Memory B cell (primary cell): ENCODE results near the gene BEGAIN.
"Not testable (repeated sequence)": the region's sequence is repeated elsewhere in the genome, so short reads cannot be mapped to it uniquely, and the experiment has no call there.

Experiments
- ATAC-seq: fragments of 150-1000 bp; cut with Tn5 transposase; 2 replicates; pipeline ENCODE4 v1.10.0; 2021; ENCODE audit warnings: low read depth, mild to moderate bottlenecking, moderate library complexity
- DNase-seq, 2 donors: peaks; one replicate each; pipeline ENCODE4 v3.0.0; 2022; ENCODE audit warnings: low spot score in 2 of 2
- H3K27ac Mint-ChIP-seq: one replicate; pipeline ENCODE4 v1.8.0; 2022; ENCODE audit warnings: mild to moderate bottlenecking, moderate library complexity, mixed read lengths
- H3K27me3 Mint-ChIP-seq: one replicate; pipeline ENCODE4 v1.8.0; 2022; ENCODE audit warnings: mixed read lengths
- H3K36me3 Mint-ChIP-seq: one replicate; pipeline ENCODE4 v1.8.0; 2022; ENCODE audit warnings: mild to moderate bottlenecking, mixed read lengths
- H3K4me1 Mint-ChIP-seq: one replicate; pipeline ENCODE4 v1.8.0; 2022; ENCODE audit warnings: mixed read lengths
- H3K4me3 Mint-ChIP-seq: one replicate; pipeline ENCODE4 v1.8.0; 2022; ENCODE audit warnings: mild to moderate bottlenecking, moderate library complexity, mixed read lengths
- H3K9me3 Mint-ChIP-seq: one replicate; pipeline ENCODE4 v1.8.0; 2022; ENCODE audit warnings: mixed read lengths

Gene BEGAIN

DNA sequence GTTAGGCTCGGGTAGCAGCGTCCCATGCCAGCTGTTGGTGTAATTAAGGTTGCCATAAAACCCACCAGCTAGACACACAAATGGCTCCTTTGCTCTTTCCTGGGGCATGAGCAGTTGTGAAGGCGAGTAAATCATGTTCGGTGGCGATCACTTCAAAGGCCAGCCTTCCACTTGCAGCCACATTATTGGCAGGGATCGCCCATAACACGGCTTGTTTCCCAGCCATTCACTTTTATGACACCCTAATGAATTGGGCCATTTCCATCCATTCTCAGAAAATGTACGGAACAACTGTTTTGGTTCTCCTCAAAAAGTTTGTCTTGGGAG, 63.4 kb downstream of the BEGAIN start:
- no peak overlapping the region for H3K4me3 Mint-ChIP-seq
- peaks cover 2% of the 10 kb centered on the region for H3K36me3 Mint-ChIP-seq
- peaks cover 1% of the 10 kb centered on the region for H3K9me3 Mint-ChIP-seq
- no peaks in the 10 kb centered on the region for H3K27me3 Mint-ChIP-seq
- no peak overlapping the region for H3K27ac Mint-ChIP-seq
- ATAC-seq (no peak), DNase-seq (no peak)
- peaks cover 2% of the 10 kb centered on the region for H3K4me1 Mint-ChIP-seq

DNA sequence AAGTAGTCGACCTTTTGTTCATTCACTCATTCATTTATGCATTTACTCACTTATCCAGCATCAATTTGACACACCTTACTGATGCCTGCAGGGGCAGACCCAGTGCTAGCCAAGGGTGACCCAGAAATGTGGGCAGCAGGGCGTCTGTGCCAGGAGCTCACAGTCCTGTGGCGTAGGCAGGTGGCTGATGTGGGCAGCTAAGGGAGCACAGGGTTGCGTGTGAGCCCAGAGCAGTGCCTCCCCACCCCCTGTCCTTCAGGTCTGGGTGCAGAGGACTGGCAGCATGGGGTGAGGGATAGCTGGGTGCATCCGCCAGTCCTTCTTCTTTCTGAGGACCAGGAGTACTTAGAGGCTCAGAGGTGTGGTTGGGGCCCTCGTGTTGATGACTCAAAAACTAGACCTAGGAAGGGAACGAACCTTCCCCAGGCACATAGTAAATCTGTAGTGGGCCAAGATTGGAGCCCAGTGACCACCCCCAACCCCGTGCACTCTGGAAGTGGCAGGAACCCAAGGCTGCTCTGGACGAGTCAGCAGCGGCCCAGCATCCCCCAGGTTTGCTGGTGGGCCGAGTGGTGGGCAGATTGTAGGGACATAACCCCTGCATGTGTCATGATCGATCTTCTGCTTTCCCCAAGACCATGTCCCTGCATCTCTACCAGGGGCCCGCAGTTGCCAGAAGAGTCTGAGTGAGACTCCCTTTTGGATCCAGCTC, 63.9 kb downstream of the BEGAIN start:
- Mint-ChIP-seq H3K4me3 (no peak overlapping the region), H3K4me1 (peaks cover 2% of the 10 kb centered on the region), H3K27me3 (no peaks in the 10 kb centered on the region), H3K27ac (no peak overlapping the region), H3K36me3 (peaks cover 2% of the 10 kb centered on the region), H3K9me3 (peaks cover 1% of the 10 kb centered on the region)
- DNase-seq (no peak), ATAC-seq (no peak)

DNA sequence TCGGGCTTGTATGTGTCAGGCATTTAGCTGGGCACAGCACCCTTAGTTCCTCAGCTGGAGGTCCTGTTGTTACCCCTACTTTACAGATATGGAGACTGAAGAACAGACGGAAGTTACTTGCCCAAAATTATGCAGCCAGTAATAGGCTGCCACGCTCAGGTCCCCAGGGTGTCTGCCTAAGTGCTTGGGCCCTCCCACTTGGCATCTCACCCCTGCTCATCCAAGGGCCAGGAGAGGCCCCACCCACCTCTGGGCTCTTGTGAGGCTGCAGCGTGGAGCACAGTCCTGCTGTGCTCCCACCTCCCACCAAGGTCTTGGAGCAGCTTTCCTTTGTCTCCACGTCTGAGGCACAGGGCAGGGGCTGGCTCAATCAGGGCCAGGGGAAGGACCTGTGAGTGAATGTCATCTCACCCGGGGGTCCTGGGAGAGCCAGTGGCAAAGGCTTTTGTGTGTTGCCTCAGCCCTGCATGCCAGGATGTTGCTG, 64.6 kb downstream of the BEGAIN start:
- peaks cover 2% of the 10 kb centered on the region for H3K4me1 Mint-ChIP-seq
- H3K36me3 Mint-ChIP-seq = peaks cover 4% of the 10 kb centered on the region
- H3K27ac Mint-ChIP-seq = no peak overlapping the region
- H3K4me3 Mint-ChIP-seq = no peak overlapping the region
- H3K27me3 Mint-ChIP-seq = no peaks in the 10 kb centered on the region
- no peak for DNase-seq
- no peak for ATAC-seq
- peaks cover 1% of the 10 kb centered on the region for H3K9me3 Mint-ChIP-seq

DNA sequence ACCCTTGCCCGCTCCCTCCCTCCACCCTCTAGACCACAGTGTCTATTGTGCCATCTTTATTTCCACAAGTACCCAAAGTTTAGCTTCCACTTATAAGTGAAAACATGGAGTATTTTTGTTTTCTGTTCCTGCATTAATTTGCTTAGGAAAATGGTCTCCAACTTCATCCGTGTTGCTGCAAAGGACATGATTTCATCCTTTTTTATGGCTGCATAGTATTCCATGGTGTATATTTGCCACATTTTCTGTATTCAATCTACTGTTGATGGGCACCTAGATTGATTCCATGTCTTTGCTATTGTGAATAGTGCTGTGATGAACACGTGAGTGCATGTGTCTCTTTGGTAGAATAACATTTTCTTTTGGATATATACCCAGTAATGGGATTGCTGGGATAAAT, 81.2 kb downstream of the BEGAIN start:
- H3K27me3 Mint-ChIP-seq, H3K4me3 Mint-ChIP-seq, ATAC-seq, H3K4me1 Mint-ChIP-seq, DNase-seq, H3K27ac Mint-ChIP-seq: not testable (repeated sequence)
- peaks cover 13% of the 10 kb centered on the region for H3K36me3 Mint-ChIP-seq
- H3K9me3 Mint-ChIP-seq = peaks cover 10% of the 10 kb centered on the region

DNA sequence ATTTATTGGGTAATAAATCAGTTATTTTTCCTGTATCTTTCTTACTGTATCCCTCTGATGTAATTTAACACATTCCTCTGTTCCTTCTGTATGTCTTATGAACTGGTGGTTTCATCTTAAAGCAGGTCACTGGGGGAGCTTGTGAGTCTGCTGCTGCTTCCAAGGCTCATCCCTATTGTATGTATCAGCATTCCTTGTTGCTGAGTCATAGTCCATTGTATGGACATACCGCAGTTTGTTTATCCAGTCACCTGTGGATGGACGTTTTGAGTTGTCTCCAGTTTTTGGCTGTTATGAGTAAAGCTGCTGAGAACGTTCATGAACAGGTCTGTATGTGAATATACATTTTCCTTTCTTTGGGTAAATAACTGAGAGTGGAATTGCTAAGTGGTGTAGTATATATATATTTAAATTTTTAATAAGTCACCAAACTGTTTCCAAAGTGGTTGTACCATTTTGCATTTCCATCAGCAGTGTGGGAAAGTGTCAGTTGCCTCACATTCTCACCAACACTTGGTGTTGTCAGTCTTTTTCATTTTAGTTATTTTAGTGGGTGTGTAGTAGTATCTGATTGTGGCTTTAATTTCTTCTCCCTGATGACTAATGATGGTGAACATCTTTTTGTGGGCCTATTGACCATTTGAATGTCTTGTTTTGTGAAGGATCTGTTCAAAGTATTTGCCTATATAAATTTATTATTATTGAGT, 82.7 kb downstream of the BEGAIN start:
- no peak for ATAC-seq
- H3K9me3 Mint-ChIP-seq = peaks cover 10% of the 10 kb centered on the region
- peaks cover 4% of the 10 kb centered on the region for H3K4me1 Mint-ChIP-seq
- no peak for DNase-seq
- H3K4me3 Mint-ChIP-seq = no peak overlapping the region
- H3K36me3 Mint-ChIP-seq = peaks cover 13% of the 10 kb centered on the region
- no peaks in the 10 kb centered on the region for H3K27me3 Mint-ChIP-seq
- no peak overlapping the region for H3K27ac Mint-ChIP-seq

DNA sequence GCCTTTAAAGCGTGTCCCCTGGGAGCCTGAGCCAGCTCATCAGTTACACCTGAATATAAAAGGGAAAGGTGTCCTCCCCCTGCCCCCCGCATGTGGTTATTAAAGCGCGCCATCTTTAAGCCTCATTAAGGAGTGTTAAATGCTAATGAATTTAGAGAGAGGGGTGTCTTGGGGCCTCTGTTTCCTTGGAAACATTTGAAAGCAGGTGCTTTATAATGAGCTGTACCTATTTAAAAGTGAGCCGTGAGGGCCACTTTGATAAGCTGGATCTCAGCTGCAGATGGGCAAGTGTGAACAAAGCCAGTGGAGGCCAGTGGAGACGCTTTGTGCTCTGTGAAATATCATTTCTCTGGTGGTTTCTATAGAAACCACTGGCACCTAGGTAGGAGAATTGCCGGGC, 84.0 kb downstream of the BEGAIN start:
- Mint-ChIP-seq H3K4me1 (peaks cover 4% of the 10 kb centered on the region), H3K9me3 (peaks cover 10% of the 10 kb centered on the region), H3K4me3 (no peak overlapping the region), H3K27me3 (no peaks in the 10 kb centered on the region), H3K36me3 (peaks cover 13% of the 10 kb centered on the region), H3K27ac (no peak overlapping the region)
- DNase-seq (no peak), ATAC-seq (no peak)

DNA sequence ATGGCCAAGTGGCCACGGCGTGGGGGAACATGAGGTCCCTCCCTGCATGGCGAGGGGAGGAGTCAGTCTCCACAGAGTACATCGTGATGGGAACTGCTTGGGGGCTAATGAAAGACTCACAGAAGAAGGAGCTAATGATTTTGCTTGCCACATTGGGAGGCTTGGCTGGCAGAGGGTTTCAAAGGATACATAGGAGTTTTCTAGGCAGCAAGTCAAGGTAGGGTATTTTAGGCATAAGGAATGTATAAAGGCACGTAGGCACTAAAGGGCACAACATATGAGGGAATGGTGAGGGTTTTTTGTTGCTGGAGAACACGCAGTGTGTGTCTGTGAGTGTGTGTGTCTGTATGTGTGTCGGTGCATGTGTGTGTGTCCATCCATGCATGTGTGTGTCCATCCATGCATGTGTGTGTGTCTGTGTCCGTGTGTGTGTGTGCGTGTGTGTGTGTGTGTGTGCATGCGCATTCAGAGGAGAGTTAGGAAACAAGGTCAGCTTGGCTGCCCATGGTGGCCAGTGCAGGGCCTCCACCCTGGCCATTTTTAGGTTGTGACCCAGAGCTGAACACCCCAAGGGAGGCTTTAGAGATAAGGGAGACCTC, 84.5 kb downstream of the BEGAIN start:
- Mint-ChIP-seq H3K9me3 (peaks cover 10% of the 10 kb centered on the region), H3K27me3 (no peaks in the 10 kb centered on the region), H3K4me1 (peaks cover 4% of the 10 kb centered on the region), H3K27ac (no peak overlapping the region), H3K36me3 (peaks cover 13% of the 10 kb centered on the region), H3K4me3 (no peak overlapping the region)
- ATAC-seq = no peak
- DNase-seq = no peak

DNA sequence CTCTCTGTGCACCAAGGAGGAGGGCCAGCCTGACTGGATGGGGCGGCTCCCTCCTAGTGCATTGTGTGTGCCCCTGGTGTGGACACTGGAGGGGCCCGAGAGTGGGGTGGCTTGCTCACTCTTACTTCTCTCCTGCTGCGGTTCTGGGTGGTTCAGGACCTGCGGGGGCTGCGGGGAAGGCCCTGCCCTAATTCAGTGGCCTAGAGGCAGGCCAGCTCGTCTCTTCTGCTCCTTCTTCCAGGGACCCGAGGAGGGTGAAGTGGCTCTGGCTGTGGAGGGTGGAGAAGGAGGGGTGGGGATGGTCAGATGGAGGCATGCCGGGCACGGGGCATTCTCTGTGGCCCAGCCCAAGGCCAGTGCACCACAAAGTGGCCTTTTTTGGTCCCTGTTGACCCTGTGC, 87.1 kb downstream of the BEGAIN start:
- Mint-ChIP-seq H3K27me3 (no peaks in the 10 kb centered on the region), H3K4me1 (peaks cover 4% of the 10 kb centered on the region)

DNA sequence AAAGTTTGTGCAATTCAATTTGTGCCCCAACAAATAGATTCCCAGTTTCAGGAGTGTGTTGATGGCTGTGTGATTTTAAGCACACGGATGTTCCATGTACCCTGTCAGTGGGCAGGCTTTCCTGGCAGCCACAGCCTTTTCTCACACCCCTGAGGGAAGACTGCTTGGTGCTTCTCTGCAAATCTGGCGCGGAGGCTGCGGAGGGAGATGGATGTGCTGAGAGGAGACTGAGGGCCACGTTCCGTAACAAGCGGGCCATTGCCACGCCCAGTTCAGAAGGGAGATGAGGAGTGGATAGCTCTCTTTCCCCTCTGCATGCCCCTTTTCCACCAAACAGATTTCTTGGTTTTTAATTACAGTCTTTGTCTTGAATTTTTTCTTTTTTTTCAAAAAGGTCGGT, 89.1 kb downstream of the BEGAIN start:
- Mint-ChIP-seq H3K4me1 (peaks cover 4% of the 10 kb centered on the region), H3K9me3 (peaks cover 6% of the 10 kb centered on the region), H3K4me3 (no peak overlapping the region), H3K27ac (no peak overlapping the region), H3K36me3 (peaks cover 9% of the 10 kb centered on the region), H3K27me3 (no peaks in the 10 kb centered on the region)
- ATAC-seq = no peak
- DNase-seq = no peak

More for the DNA sequence above, 87.1 kb downstream of the BEGAIN start:
- no peak for DNase-seq
- ATAC-seq = no peak
- Mint-ChIP-seq H3K4me3 (no peak overlapping the region), H3K27ac (no peak overlapping the region), H3K9me3 (peaks cover 13% of the 10 kb centered on the region), H3K36me3 (peaks cover 16% of the 10 kb centered on the region)

DNA sequence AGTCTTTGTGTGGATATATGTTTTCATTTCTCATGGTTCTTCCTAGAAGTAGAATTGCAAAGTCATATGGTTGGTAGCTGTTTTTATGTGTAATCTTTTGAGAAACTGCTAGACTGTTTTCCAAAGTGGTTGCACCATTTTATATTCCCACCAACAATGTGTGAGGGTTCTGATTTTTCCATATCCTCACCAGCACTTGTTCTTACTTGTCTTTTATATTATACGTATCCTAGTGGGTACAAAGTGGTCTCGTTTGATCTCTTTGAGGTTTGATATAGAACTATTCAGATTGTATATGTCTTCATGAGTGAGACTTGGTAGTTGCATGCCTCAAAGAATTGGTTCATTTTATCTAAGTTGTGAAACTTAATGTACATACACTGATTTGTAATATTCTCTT, 91.3 kb downstream of the BEGAIN start:
- Mint-ChIP-seq H3K36me3 (peaks cover 5% of the 10 kb centered on the region), H3K4me3 (no peak overlapping the region), H3K9me3 (peaks cover 6% of the 10 kb centered on the region), H3K27me3 (no peaks in the 10 kb centered on the region), H3K27ac (no peak overlapping the region), H3K4me1 (no peaks in the 10 kb centered on the region)
- no peak for DNase-seq
- ATAC-seq = no peak

DNA sequence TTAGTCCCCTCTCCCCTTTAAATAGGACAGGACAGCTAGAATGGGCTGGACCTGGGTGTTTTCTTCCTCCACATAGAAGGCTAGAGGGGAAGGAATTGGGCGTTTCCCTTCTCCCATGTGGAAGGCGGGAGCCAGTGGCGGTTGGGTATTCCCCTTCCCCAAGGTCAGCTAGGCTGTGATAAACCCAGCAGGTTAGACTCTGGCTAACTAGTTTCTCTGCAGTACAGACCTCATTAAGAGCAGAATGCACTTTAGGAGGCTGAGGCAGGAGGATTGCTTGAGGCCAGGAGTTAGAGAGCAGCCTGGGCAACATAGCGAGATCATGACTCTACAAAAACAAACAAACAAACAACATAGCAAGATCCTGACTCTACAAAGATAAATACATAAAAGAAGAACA, 92.6 kb downstream of the BEGAIN start:
- Mint-ChIP-seq H3K36me3 (peaks cover 5% of the 10 kb centered on the region), H3K4me1 (no peaks in the 10 kb centered on the region), H3K27me3 (no peaks in the 10 kb centered on the region), H3K4me3 (no peak overlapping the region), H3K27ac (no peak overlapping the region), H3K9me3 (peaks cover 6% of the 10 kb centered on the region)
- DNase-seq = no peak
- ATAC-seq = no peak

DNA sequence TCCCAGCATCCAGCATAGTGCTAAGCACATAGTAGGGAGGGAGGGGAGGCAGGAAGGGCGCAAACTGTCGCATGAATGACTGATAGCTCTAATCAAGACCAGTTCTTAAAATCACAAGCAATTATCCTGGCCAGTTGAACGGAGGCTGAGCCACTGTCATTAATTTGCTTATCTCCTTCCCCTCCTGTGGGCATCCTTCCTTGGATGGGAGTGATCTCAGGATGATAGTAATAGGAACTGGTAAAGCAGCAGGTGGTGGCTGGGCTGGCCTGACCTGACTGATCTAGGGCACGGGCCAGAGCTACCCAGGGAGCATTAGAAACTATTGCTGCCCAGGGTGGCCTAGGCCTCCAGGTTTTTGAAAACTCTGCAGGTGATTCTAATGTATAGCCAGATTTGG, 97.0 kb downstream of the BEGAIN start:
- H3K9me3 Mint-ChIP-seq = no peaks in the 10 kb centered on the region

DNA sequence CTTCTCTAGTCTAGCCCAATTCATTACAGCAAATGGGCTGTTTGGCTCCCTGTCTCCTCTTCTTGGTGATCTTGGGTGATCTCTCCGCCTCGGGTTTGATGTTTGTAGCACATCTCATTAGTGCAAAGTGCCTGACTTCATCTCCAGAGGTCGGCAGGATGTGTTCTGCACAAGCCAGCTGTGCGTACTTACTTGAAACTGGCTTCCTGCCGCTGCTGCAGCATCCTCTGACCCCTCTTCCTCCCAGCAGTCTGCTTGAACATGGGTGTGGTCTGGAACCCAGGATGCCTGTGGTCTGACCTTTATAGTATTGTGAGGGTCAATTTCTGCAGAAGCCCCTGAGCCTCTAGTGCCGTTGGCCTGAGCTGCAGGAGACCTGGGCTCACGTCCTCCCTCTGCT, 99.2 kb downstream of the BEGAIN start:
- Mint-ChIP-seq H3K27ac (no peak overlapping the region), H3K9me3 (no peaks in the 10 kb centered on the region), H3K4me1 (peaks cover 7% of the 10 kb centered on the region), H3K27me3 (no peaks in the 10 kb centered on the region), H3K36me3 (peaks cover 19% of the 10 kb centered on the region), H3K4me3 (no peak overlapping the region)
- DNase-seq (no peak), ATAC-seq (no peak)

More for the DNA sequence above, 97.0 kb downstream of the BEGAIN start:
- Mint-ChIP-seq H3K4me1 (peaks cover 4% of the 10 kb centered on the region), H3K27me3 (no peaks in the 10 kb centered on the region), H3K36me3 (peaks cover 2% of the 10 kb centered on the region), H3K4me3 (no peak overlapping the region), H3K27ac (no peak overlapping the region)
- DNase-seq = no peak
- no peak for ATAC-seq

DNA sequence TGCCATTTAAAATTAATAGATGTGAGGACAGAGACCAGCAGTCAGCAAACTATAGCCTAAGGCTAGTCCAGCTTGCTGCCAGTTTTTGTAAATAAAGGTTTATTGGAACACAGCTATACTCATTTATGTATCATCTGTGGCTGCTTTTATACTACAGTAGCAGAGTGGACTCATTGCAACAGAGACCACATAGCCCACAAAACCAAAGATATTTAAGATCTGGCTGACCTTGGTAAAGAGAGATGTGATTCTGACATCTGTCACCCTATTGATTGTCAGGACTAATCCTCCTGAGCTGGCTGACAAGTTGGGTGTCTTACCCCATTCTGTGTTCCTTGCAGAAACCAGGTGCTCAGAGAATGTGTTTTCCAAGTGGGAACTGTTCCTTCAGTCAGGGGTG, 99.9 kb downstream of the BEGAIN start:
- DNase-seq (no peak), ATAC-seq (no peak)
- no peak overlapping the region for H3K4me3 Mint-ChIP-seq
- peaks cover 7% of the 10 kb centered on the region for H3K4me1 Mint-ChIP-seq
- no peaks in the 10 kb centered on the region for H3K27me3 Mint-ChIP-seq
- peaks cover 19% of the 10 kb centered on the region for H3K36me3 Mint-ChIP-seq
- H3K9me3 Mint-ChIP-seq = no peaks in the 10 kb centered on the region
- H3K27ac Mint-ChIP-seq = no peak overlapping the region
